Lung (tissue), 12 donors: ENCODE measurements around the gene TMEM79. TPM values are rescaled to one million over a fixed set of nuclear protein-coding genes. Genes with fewer than 3 reads are reported as not detected.

Experiments used
- ATAC-seq: fragments of 200-7000 bp; cut with Tn5 transposase; one replicate; pipeline ENCODE4 v1.9.1; 2020; ENCODE audit warnings: moderate number of reproducible peaks; ENCODE audit not compliant: insufficient read depth, low FRiP score
- DNase-seq, 3 donors: peaks; one replicate each; pipeline ENCODE4 v3.0.0-alpha.2; 2013 to 2017
- H3K27ac ChIP-seq, 2 donors: one replicate each; pipeline ENCODE4 v1.5.1; 2013; ENCODE audit warnings: mild to moderate bottlenecking in 2 of 2, moderate library complexity in 2 of 2, control low read depth in 1 of 2, inconsistent platforms in 1 of 2, low read depth in 1 of 2, low read length in 1 of 2
- H3K27me3 ChIP-seq, 3 donors: one replicate each; pipeline ENCODE4 v1.5.1; 2013; ENCODE audit warnings: low read length in 2 of 3; ENCODE audit not compliant: control insufficient read depth in 3 of 3, insufficient read depth in 3 of 3
- H3K36me3 ChIP-seq, 4 donors: one replicate each; pipeline ENCODE4 v1.5.1; 2013; ENCODE audit warnings: low read length in 4 of 4, mild to moderate bottlenecking in 1 of 4, moderate library complexity in 1 of 4; ENCODE audit not compliant: control insufficient read depth in 4 of 4, insufficient read depth in 4 of 4
- H3K4me1 ChIP-seq, 5 donors: one replicate each; pipeline ENCODE4 v1.5.1; 2013; ENCODE audit warnings: low read length in 5 of 5, mild to moderate bottlenecking in 2 of 5, moderate library complexity in 1 of 5; ENCODE audit not compliant: control insufficient read depth in 5 of 5, insufficient read depth in 5 of 5
- H3K4me3 ChIP-seq: one replicate; pipeline ENCODE4 v1.5.1; 2013; ENCODE audit warnings: mild to moderate bottlenecking, control low read depth, moderate library complexity
- H3K9ac ChIP-seq, 2 donors: one replicate each; pipeline ENCODE4 v1.5.1; 2013; ENCODE audit warnings: low read length in 2 of 2, control low read depth in 1 of 2; ENCODE audit not compliant: insufficient read depth in 1 of 2
- H3K9me3 ChIP-seq, 4 donors: one replicate each; pipeline ENCODE4 v1.5.1; 2013; ENCODE audit warnings: low read length in 3 of 4, mild to moderate bottlenecking in 1 of 4, moderate library complexity in 1 of 4; ENCODE audit not compliant: control insufficient read depth in 4 of 4, insufficient read depth in 3 of 4
- CTCF ChIP-seq: IDR thresholded peaks from 2 replicates; pipeline ENCODE4 v1.5.1; 2012; ENCODE audit warnings: mild to moderate bottlenecking; ENCODE audit errors: control extremely low read depth, extremely low read depth
- WGBS, 2 donors: extraction: QIAGEN DNeasy Blood & Tissue Kit; methylation state at CpG; one replicate each; pipeline ENCODE4 v1.1.7; 2013; 5-methylcytosine and 5-hydroxymethylcytosine counted together
- polyA plus RNA-seq, 2 donors: library from polyadenylated mRNA; stranded (reverse); fragments of 200-250 nt; gene quantifications; one replicate each; pipeline ENCODE4 v1.2.1, GENCODE V29; 2013
- total RNA-seq, 2 donors: library from RNA; depleted of rRNA in 1 of 2; stranded (reverse); fragments of >200 nt in 1 of 2; gene quantifications; one replicate each; pipeline ENCODE4 v1.2.1, GENCODE V29; 2014 to 2021
- donor health status: control.
- donor health status: control.
- donor health status: Bipolar disorder and iron deficiency.
- donor health status: healthy.
- donor health status: DM: yes; HTN: yes; CAD: no.

Gene TMEM79
- total and polyA plus RNA-seq, 4 donors: 2.5 to 4.7 (median 4.6) TPM

GRCh38 chr1:156291226-156292061 is 7.3 kb downstream of the TMEM79 start:
- peak; percentile 91 for ATAC-seq
- H3K27me3 ChIP-seq: no peaks in the 10 kb centered on the region
- H3K4me1 ChIP-seq: peaks cover 0 to 14% (median 2%) of the 10 kb centered on the region in 5 donors
- H3K9me3 ChIP-seq: no peaks in the 10 kb centered on the region
- peak overlapping the region; percentile 37 to 57 for H3K27ac ChIP-seq
- H3K9ac ChIP-seq: peak overlapping the region in 1 of 2 donors; percentile 63
- TF ChIP-seq CTCF: no peak
- WGBS, 2 donors: 23 to 28% methylated on average over 37 of the region's 37 CpGs
- peak; percentile 77 to 86 (median 85) for DNase-seq
- H3K36me3 ChIP-seq: peaks cover 0 to 9% (median 5%) of the 10 kb centered on the region in 4 donors
- H3K4me3 ChIP-seq: peak overlapping the region; percentile 18

GRCh38 chr1:156293098-156293434 is 8.9 kb downstream of the TMEM79 start:
- no peaks in the 10 kb centered on the region for H3K9me3 ChIP-seq
- H3K27me3 ChIP-seq: no peaks in the 10 kb centered on the region
- H3K4me1 ChIP-seq: peaks cover 0 to 14% (median 2%) of the 10 kb centered on the region in 5 donors
- peaks cover 0 to 8% (median 4%) of the 10 kb centered on the region in 4 donors for H3K36me3 ChIP-seq
- ATAC-seq (no peak), DNase-seq (no peak)
- H3K27ac ChIP-seq: no peak overlapping the region
- WGBS, 2 donors: 91 to 97% methylated on average over 8 of the region's 8 CpGs
- no peak for TF ChIP-seq CTCF
- H3K4me3 ChIP-seq: no peak overlapping the region
- no peak overlapping the region for H3K9ac ChIP-seq

- H3K9ac ChIP-seq: no peak overlapping the region
- no peaks in the 10 kb centered on the region for H3K27me3 ChIP-seq
- H3K9me3 ChIP-seq: no peaks in the 10 kb centered on the region
- DNase-seq (no peak), ATAC-seq (no peak)
- H3K27ac ChIP-seq: no peak overlapping the region
- H3K4me1 ChIP-seq: peaks cover 0 to 14% (median 2%) of the 10 kb centered on the region in 5 donors
- no peak for TF ChIP-seq CTCF
- no peak overlapping the region for H3K4me3 ChIP-seq
- WGBS, 2 donors: 89 to 94% methylated on average over 9 of the region's 9 CpGs
- peaks cover 0 to 3% (median 2%) of the 10 kb centered on the region in 4 donors for H3K36me3 ChIP-seq
Measured at GRCh38 chr1:156293895-156294294, 9.8 kb downstream of the TMEM79 start.
